HG03066 (cell line): ENCODE results near the gene KCNQ1.

Source experiments
- ATAC-seq: cut with Tn5 transposase; IDR thresholded peaks from one replicate; pipeline ENCODE4 v1.9.1; 2021; ENCODE audit warnings: low read depth; ENCODE audit not compliant: unreplicated experiment

KCNQ1 gene

DNA sequence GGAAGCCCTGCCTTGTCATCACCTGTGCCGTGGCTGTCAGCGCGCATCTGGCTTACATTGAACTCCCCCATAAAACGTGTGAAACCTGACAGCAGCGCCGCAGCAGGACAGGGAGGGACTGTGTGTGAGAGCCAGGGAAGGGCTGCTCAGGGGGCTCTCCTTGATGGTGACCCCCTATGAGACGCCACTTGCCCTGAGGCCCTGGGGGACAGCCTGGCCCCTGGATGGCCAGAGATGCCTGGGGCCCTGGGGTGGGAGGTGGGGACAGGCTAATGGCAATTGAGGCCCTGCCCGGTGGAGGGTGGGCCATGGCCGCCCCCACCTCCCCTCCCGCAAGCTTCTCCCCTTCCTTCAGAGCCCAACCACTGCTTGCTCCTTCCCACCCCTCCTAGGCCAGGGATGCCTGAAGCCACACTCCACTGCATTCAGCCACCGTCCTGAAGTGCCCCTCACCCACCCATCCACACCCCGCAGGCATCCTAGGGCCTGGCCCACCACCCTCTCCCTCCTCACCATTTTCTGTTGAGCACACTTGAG is 290.3 kb downstream of the KCNQ1 start:
- no peak for ATAC-seq

DNA sequence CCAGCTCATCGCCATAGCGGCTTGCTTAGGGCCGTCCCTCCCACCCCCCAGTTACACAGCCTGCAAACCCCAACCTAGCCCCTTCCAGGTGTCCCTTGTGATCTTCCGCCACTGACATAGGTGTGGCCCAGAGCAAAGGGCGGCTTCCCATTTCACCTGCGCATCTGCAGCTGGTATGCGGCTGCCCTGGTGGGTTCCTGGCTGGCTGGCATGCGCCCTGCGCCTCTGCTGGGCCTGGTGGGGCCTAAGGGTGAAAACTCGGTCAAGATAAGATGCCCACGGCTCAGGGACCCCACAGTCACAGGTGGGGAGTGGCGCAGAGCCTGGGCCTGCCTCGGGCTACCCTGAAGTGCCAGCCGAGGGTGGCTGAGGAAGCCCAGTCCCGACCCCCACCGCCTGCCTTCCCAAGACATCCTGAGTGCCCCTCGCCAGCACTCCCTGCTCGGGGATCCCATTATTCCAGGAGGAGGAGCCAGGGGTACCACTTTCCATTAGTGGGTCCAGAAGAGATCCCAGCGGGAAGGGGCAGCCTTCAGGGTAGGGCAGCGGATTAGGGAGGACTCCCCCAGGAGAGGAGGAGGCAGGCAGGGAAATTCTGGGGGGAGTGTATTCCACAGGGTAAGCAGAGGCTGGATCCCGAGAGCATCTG is 291.9 kb downstream of the KCNQ1 start:
- no peak for ATAC-seq

DNA sequence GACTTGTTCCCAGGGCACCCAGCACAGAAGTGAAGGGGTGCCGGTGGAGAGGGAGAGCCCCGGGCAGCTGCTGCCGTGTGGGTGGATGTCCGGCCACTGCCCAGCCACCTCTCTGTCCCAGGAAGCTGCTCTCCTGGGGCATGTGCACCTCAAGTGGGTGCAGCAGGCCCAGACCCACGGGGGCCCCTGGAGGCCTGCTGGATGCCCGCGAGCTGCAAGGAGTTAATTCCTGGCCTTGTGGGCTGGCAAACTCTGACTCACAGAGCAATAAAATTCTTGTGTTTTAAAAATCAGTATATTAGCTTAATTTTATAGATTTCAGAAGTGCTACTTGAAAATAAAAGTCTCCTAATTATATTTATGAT is 292.4 kb downstream of the KCNQ1 start:
- no peak for ATAC-seq

DNA sequence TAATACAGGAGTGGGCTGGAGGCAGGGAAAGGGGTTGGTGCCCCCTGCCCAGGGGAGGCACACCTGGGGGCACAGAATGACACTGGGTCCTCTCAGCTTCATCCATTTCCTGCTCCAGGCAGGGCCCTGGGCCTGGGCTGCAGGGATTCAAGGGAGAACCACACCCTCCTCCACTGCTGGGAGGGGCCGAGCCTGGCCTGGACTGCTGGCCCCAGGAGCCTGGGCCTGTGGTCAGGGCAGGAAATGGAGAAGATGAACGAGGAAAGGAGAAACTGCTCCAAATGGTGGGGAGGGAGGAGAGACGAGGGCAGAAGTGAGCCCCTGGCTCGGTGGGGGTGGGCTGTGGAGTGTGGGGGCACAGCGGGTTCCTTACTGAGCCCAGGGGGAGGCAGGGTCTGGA is 293.1 kb downstream of the KCNQ1 start:
- ATAC-seq = no peak

DNA sequence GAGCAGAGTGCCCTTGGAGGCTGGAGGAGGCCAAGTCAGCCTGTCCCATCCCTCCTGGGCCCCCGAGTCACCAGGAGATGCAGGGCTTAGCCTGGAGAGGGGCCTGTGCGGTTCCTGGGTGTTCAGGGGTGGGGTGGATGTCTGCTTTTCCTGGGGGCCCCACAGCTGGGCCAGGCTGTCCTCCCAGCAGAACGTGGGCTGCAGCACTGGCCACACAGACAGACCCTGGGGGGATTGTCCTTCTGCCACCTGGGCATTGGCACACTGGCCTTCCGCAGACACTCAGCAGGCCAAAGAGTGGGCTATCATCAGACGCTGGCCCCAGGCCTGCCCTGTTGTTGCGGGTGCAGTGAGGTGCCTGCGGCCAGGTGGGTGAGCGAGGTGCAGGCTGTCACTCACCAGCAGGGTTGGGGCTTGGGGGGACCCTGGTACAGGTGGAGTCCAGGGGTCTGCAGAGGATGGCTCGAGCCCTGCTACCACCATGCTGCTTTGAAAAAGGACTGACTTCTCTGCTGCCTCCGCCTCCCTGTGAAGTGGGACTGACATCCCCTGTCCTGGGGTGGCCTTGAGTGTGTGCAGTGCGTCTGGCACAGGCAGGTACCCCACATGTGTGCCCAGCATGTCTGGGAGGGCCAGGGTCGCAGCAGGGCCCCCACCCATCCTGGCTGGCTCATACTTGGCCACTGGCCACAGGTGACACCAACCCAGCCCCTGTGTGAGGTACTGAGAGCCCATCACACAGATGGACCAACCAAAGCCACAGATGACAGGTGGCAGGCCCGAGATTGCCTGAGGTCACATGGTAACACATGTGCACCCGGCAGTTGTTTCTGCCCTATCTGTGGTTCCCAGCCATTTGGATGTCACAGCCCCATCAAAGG is 294.0 kb downstream of the KCNQ1 start:
- ATAC-seq = no peak

DNA sequence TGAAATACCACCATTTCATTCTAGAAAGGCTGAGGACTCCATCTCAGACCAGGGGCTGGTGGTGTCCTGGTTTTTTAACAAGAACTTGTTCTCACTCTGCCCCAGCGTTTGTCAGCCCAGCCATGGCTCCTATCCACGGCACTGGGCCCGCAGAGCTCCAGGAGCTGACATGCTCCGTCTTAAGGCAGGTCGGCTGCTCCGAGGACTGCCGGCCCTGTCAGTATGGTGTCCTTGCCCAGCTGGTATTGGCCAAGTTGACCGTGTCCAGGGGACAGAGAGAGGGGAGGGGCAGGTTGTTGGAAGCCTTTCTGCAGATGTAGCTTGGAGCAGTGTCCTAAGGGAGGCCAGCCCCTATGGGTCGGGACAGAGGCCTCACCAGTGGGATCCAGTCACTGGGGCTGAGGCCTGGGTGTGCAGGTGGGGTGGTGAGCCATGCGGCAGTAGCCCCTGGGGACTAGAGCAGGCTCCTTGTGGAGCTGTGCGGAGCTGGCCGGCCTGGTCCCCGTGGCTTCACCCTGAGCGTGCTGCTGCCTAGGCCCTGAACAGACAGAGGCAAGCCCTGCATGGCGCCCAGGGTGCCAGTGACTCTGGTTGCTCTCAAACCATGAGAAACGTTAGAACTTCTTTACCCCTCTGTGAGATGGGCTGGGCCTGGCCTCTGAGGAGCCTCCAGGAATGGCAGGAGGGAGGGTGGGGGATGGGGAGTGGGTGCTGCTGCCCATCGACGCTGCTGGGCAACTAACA is 294.9 kb downstream of the KCNQ1 start:
- ATAC-seq = no peak

DNA sequence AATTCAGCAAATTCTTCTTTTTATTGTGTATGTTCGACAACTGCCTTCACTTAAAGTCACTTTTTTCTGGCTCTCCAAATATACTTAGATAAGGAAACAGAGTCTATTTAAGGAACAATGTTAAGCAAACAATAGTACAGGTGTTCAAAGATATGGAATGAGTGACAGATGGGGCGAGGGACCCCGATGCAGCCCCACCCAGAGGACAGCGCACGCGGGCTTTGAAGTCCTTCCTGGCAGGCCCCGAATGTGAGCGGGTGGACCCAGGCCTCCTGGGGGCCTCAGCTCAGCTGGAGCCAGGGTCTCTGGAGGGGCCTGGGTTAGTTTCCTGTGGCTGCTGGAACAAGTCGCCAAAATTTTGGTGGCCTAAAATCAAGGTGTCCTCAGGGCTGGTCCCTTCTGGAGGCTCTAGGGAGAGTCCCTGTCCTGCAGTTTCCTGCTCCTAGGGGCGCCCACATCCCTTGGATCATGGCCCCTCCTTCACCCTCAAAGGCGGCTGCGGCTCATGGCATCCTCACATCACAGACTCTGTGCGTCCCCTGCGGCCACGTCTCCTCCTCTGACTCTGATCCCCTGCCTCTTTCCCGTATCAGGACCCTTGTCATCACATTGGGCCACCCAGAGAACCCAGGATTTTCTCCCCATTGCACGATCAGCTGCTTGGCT is 295.6 kb downstream of the KCNQ1 start:
- no peak for ATAC-seq

DNA sequence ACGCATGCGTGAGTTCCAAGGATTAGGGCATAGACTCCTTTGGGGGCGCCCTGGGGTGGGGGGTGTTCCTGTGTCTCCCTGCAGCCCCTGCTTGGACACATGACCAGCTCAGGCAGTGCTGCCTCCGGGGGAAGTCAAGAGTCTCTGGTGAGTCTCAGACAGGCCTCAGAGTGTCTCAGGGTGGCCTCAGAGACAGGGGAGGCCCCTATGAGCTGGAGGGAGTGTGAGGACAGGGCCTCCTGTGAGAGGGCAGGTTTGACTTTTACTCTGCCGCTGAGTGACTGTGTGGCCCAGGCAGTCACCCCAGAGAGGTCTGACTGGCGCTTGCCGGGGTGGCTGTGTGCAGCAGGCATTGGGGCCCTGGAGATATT is 296.2 kb downstream of the KCNQ1 start:
- ATAC-seq = no peak

DNA sequence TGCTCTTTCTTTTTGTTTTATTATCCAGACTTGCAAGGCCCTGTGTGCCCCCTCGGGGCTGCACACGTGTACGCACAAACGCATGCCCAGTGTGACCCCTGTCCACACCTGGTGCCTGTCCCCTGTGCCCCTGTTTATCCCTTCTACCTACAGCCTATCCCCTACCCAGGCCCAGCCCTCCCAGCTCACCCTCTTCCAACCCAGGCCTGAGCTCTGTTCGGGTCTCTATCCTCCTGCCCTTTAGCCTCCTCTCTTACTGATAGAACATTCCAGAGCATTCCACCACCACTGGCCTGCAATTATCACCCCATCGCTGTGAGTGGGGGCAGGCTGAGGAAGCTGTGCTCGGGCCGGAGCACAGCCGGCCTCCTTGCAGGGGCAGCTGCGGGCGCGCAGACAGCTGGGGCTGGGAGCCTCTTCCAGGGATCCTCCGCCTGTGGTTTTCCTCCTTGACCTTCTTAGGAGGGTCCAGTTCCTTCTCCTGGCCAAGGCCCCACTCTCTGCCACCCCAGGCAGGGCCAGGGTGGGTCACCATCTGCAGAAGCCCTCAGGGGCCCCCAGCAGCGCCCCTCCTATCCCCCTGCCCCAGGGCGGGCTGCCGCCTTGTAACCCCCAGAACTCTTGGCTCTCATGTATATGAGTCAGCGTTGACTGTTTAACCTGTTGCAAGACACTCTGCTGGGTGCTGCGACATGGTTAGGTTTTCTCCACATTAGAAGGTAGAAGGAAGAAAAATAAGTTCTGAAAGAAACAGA is 296.7 kb downstream of the KCNQ1 start:
- no peak for ATAC-seq

DNA sequence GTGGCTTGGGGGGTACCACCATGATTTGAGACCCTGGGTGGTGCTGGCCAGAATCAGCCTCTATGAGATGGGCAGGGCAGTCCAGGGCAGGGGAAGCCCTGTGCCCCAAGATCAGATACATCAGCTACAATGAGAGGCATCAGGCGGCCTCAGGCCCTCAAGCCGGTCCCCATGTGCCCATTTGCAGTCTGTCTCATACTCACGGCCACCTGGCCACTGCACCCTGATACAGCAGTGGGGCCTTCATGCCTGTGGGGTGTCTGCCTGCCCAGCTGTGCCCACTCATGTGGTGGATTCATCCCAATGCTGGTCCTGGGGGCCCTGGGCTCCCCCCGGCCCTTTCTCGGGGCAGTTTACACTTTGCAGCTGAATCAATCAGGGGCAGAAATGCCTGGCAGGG is 297.4 kb downstream of the KCNQ1 start:
- no peak for ATAC-seq

DNA sequence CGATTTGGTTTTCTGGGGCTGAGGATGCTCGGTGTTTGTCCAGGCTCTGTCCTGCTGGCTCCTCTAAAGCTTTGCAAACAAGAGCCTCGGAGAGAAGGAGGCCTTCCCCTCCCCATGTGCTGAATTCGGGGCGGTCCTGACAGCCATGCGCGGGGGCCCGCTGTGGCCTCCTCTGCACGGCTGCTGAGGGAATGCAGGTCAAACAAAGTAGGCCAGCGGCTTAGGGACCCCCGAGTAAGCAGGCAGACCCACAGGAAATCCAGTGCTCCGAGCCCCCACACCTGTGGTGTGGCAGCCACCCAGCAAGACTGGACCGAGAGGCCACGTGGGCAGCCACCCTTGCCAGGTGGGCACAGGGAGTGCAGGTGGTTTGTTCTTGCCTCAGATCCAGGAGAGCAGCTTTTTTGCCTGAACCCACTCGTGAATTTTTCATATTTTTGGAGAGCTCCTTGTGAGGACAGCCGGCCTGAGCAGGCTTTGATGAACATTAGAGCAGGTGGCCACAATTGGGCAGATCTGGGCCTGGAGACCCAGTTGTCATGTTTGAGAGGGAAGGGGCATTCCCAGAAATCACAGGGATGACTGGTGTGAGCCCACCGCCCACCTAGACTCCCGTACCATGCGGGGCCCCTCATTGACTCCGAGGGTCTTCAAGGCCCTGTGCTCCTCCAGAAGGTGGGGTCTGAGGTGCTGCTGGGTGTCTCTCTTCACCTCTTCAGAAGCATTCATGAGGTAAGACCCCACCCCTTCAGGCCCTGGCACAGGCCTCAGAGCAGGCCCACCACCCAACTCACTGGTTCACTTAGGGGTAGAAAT is 298.0 kb downstream of the KCNQ1 start:
- ATAC-seq = no peak

DNA sequence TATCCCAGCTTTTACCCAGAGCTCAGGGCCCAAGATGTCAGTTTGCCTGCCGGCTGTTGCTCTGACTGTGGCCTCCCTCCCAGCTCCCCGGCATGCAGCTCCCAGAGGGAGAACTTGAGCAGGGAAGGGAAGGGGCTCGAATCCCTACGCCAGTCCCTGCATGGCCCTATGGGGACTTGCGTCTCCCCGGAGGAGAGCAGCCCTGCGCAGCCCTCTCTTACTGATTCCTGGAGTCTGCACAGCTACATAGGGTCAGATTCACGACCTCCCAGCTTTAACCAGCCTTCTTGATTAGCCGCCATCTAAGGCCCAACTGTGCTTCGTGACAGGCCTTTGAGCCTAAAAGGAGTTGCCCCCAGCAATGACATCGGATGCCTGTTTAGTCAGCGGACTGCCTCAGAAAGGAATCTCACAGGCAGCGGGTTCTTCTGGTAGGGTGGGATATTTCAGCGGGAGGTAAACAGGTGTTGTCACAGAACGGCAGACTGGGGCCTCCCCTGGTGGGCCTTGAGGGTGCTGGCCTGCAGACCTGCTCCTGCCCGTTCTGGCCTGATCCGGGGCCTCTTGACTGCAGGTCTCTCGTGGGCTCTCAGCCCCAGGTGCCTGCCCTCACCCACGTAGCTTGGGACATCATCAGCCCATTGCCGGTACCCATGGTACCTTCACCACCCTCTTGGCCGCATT is 298.8 kb downstream of the KCNQ1 start:
- no peak for ATAC-seq

DNA sequence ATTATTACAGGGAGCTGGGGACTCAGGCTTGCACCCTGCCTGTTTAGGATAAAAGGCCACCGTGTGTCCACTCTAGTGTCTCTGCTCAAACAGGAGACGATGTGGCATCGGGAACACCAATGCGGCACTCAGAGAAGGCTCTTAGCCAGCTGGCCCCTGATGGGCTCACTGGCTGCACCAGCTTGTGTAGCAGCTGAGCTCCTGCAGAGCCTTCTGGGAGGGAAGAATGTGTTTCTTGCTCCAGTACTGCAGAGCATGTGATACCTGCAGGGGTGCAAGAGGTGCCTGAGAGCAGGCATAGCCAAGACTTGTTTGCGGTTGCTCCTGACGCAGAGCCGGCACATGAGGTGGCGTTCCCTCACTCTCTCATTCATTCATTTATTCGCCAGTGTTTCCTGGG is 299.4 kb downstream of the KCNQ1 start:
- no peak for ATAC-seq

DNA sequence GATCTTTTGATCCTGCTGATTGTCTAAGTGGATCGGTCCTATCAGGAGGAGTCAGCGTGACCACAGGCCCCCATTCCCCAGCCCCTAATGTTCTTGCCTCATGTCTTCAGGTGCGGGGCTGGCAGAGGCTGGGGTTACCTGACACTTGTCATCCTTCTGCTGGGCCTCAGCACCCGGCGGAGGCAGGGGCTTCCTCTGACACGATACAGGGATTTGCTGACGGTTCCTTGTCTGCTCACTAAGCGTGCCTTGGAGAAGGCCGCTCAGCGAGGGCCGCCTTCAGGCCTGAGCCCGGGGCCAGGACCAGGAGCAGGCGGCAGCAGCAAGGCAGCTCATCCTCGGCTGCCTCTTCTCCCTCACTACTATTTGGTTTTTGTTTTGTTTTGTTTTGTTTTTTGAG is 300.7 kb downstream of the KCNQ1 start:
- no peak for ATAC-seq

DNA sequence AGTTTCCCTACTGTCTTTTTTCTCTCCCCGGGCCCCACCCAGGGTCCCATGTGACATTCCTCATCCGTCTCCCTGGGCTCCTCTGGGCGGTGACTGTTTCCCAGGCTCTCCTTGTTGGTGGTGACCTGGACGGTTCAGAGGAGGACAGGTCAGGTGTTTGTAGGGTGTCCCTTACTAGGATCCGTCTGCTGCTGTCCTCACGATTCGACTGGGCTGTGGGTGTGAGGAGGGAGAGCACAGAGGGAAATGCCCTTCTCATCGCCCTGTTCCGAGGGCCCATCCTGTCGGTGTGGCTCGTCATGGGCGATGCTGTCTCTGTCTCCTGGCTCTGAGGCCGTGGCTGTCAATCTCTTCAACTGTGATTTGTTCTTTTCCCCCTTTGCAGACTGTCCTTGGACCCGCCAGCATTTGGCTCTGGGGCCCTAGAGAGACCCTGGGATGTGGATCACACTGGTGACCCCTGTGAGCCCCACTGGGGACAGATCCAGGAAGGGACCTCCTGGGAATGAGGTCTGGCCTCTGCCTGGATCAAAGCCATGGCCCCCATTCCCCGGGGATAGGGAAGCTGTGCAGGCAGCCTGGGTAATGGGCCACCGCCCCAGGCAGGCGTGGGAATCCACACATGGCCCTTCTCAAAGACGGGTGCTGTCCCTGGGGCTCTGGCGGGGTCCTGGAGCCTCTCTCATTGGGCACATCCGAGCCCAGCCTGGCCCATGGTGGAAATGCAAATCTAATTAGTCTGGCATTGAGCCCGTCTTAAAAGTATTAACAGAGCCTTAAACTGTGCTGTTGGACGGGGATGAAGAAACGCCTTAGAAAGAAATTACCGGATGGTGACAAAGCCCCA is 301.8 kb downstream of the KCNQ1 start:
- no peak for ATAC-seq

DNA sequence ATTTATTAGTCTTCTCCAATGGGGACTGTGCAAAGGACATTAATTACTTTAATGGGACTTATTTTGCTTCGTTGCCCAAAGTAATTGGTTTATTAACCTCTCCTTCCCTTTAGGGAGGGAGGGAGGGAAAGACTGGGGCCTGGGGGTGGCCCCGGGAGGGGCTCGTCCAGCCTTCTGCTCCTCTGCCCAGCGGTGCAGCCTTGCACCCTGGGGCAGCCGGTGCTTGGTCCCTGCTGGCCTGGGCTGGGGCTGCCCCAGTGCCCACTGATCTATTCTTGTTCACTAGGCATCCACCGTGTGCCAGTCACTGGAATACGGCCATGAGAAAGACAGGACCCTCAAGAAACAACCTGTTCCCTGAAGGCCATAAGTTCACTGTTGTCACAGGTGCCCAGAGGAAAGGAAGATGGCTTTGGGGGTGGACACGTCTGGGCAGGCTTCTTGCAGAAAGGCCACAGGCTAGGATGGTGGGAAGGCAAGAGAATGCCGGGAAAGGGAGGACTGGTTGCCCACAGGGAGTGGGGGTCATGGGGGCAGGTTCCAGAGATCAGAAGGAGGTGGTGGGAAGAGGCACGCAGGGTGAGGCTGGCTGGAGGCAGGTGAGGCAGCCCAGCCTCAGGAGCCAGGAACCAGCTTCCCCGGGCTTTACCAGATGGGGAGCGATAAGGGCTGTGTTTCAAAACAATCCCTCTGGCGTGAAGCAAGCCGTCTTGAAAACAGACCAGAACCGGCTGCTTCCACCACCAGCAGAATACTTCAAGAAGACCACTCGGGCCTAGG is 302.6 kb downstream of the KCNQ1 start:
- ATAC-seq = no peak
